ENCODE data around the gene GALNT18.

Gene GALNT18

GRCh38 chr11:11583801-11584529, 37.8 kb downstream of the GALNT18 start:
- ChIA-PET POLR2A (no interaction called here), CTCF (interaction anchor here (1.0 to 1.7 kb wide), 6 partner anchors 10 to 108 kb away, joined by 3 to 5 read pairs (median 4); no protein-coding TSS in a partner anchor)
- TF ChIP-seq, protein P1, sequence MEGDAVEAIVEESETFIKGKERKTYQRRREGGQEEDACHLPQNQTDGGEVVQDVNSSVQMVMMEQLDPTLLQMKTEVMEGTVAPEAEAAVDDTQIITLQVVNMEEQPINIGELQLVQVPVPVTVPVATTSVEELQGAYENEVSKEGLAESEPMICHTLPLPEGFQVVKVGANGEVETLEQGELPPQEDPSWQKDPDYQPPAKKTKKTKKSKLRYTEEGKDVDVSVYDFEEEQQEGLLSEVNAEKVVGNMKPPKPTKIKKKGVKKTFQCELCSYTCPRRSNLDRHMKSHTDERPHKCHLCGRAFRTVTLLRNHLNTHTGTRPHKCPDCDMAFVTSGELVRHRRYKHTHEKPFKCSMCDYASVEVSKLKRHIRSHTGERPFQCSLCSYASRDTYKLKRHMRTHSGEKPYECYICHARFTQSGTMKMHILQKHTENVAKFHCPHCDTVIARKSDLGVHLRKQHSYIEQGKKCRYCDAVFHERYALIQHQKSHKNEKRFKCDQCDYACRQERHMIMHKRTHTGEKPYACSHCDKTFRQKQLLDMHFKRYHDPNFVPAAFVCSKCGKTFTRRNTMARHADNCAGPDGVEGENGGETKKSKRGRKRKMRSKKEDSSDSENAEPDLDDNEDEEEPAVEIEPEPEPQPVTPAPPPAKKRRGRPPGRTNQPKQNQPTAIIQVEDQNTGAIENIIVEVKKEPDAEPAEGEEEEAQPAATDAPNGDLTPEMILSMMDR (IDR thresholded peaks at IDR 0.05; ENCODE audit: control extremely low read depth, extremely low read depth, low read depth, missing control alignments) = no peak
- no peak for DNase-seq (ENCODE audit: extremely low spot score)

- TF ChIP-seq, protein P1 (IDR thresholded peaks at IDR 0.05; ENCODE audit: control extremely low read depth, extremely low read depth, low read depth, missing control alignments) = no peak
- no peak for DNase-seq (ENCODE audit: extremely low spot score)
- CTCF ChIA-PET = interaction anchor here (1.5 kb wide), 1 partner anchor 15 kb away, joined by 4 read pairs; no protein-coding TSS in a partner anchor
- POLR2A ChIA-PET = no interaction called here
Measured at GRCh38 chr11:11582011-11582701, 39.6 kb downstream of the GALNT18 start.

GRCh38 chr11:11581481-11581880, 40.3 kb downstream of the GALNT18 start:
- TF ChIP-seq, protein P1 (IDR thresholded peaks at IDR 0.05; ENCODE audit: control extremely low read depth, extremely low read depth, low read depth, missing control alignments) = no peak
- ChIA-PET POLR2A (no interaction called here), CTCF (interaction anchor here (1.5 kb wide), 1 partner anchor 15 kb away, joined by 4 read pairs; no protein-coding TSS in a partner anchor)
- DNase-seq (ENCODE audit: extremely low spot score) = no peak

DNA sequence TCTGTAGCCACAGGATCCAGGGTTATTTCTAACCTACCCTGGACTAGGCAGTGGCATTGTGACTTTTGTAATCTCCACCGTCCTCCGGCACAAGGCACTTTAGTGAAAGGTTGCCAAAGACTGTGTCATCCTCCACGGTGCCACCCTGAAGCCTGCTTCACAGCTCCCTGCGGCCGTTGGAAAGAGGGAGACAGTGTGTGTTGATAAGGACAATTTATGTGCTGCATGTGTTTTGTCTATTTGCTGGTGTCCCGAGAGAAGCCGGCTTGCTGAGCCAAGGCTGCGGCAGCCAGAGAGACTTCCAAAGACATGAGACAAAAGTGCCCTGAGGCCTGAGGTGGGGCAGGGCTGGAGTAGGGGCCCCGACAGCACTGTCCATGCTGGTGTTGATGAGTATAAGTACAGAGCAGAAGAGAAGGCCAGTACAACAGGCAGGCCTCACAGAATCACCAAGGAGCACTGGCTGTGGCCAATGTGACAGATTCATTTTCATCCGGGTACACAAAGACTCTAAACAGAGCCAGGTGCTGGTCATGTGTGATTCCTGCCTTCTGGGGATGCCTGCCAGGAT, 40.9 kb downstream of the GALNT18 start:
- ChIA-PET CTCF (interaction anchor here (1.5 kb wide), 1 partner anchor 14 kb away, joined by 4 read pairs; no protein-coding TSS in a partner anchor), POLR2A (no interaction called here)
- no peak for DNase-seq (ENCODE audit: extremely low spot score)
- TF ChIP-seq, protein P1 (IDR thresholded peaks at IDR 0.05; ENCODE audit: control extremely low read depth, extremely low read depth, low read depth, missing control alignments) = no peak

- ChIA-PET POLR2A (no interaction called here), CTCF (no interaction called here)
- no peak for DNase-seq (ENCODE audit: extremely low spot score)
- TF ChIP-seq, protein P1 (IDR thresholded peaks at IDR 0.05; ENCODE audit: control extremely low read depth, extremely low read depth, low read depth, missing control alignments) = no peak
Measured at GRCh38 chr11:11580012-11580411, 41.8 kb downstream of the GALNT18 start.
